ENCODE data around the gene FAM20A.
"Not testable (repeated sequence)": the region's sequence is repeated elsewhere in the genome, so short reads cannot be mapped to it uniquely, and the experiment has no call there.

FAM20A gene

DNA sequence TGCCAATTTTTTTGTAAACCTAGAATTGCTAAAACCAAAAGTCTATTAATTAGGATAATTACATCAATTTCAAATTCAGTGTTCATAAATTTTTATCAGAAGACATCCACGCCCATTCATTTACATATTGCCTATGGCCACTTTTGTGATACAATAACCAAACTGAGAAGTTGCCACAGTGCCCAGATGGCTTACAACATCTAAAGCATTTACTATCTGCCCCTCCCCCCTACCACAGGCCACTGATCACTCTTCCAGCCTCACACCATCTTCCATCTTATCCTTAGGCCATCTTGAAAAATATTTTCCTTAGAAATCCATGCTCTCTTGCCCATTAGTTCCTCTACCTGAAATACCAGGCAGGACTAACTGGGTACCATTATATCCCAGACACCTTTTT lies 95.2 kb downstream of the FAM20A start:
- no peaks in the 10 kb centered on the region for H3K9me3 ChIP-seq (ENCODE audit: control insufficient read depth in 5 of 5, low read length in 5 of 5)
- peaks cover 3 to 21% (median 17%) of the 10 kb centered on the region in 5 donors for H3K4me1 ChIP-seq (ENCODE audit: control insufficient read depth in 5 of 5, insufficient read depth in 5 of 5, low read length in 5 of 5)
- H3K9ac ChIP-seq (ENCODE audit: low read length in 5 of 5): no peak overlapping the region
- no peaks in the 10 kb centered on the region for H3K36me3 ChIP-seq (ENCODE audit: control insufficient read depth in 5 of 5, insufficient read depth in 5 of 5, low read length in 5 of 5)
- no peak overlapping the region for H3K27ac ChIP-seq (ENCODE audit: low read depth, low read length)
- H3K4me3 ChIP-seq (ENCODE audit: low read depth in 1 of 5, low read length in 5 of 5): no peak overlapping the region
- no peaks in the 10 kb centered on the region for H3K27me3 ChIP-seq (ENCODE audit: control insufficient read depth in 5 of 5, insufficient read depth in 4 of 5, low read length in 5 of 5)

DNA sequence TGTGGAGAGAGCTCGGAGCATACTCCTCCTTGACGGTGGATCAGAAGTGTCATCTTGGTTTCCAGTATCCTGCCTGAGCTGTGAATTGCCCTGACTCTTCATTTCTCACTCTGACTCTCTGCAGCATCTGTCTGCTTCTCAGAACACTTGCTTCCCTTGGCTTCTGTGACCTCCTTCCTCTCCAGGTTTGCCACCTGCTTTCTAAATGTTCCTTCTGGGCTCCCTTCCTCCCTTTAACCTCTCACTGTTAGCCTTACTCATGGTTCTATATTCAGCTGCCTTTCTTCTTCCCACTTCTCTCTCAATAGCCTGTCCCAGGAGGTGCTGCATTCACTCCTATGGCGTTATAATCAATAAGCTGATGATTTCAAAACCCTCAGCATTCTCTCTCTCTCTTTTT lies 100.1 kb downstream of the FAM20A start:
- H3K27me3 ChIP-seq (ENCODE audit: control insufficient read depth in 5 of 5, insufficient read depth in 4 of 5, low read length in 5 of 5): no peaks in the 10 kb centered on the region
- no peak overlapping the region for H3K9ac ChIP-seq (ENCODE audit: low read length in 5 of 5)
- H3K27ac ChIP-seq (ENCODE audit: low read depth, low read length): no peak overlapping the region
- no peaks in the 10 kb centered on the region for H3K9me3 ChIP-seq (ENCODE audit: control insufficient read depth in 5 of 5, low read length in 5 of 5)
- H3K4me3 ChIP-seq (ENCODE audit: low read depth in 1 of 5, low read length in 5 of 5): no peak overlapping the region
- H3K4me1 ChIP-seq (ENCODE audit: control insufficient read depth in 5 of 5, insufficient read depth in 5 of 5, low read length in 5 of 5): peaks cover 3 to 19% (median 14%) of the 10 kb centered on the region in 5 donors
- H3K36me3 ChIP-seq (ENCODE audit: control insufficient read depth in 5 of 5, insufficient read depth in 5 of 5, low read length in 5 of 5): no peaks in the 10 kb centered on the region

DNA sequence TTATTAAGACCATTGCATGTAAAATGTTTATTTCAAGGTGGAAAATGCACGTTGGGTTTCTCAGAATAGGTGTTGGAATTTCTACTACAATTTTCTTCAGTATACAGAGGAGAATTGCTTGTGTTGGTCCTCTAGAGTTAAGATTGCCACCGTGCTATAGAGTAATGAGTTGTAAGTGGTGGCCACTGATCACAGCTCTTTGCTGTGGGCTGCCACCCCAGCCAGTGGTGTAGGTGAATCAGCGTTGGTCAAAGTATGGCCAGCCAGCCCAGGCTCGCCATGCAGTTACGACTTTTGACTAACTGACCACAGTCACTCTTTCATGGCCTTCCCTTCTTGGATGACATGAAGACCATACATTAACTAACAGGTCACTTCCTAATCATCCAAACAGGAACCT lies 101.6 kb downstream of the FAM20A start:
- Histone ChIP-seq H3K27ac (ENCODE audit: low read depth, low read length) (no peak overlapping the region), H3K4me3 (ENCODE audit: low read depth in 1 of 5, low read length in 5 of 5) (no peak overlapping the region), H3K36me3 (ENCODE audit: control insufficient read depth in 5 of 5, insufficient read depth in 5 of 5, low read length in 5 of 5) (no peaks in the 10 kb centered on the region), H3K4me1 (ENCODE audit: control insufficient read depth in 5 of 5, insufficient read depth in 5 of 5, low read length in 5 of 5) (peaks cover 3 to 19% (median 14%) of the 10 kb centered on the region in 5 donors), H3K9ac (ENCODE audit: low read length in 5 of 5) (no peak overlapping the region), H3K9me3 (ENCODE audit: control insufficient read depth in 5 of 5, low read length in 5 of 5) (no peaks in the 10 kb centered on the region), H3K27me3 (ENCODE audit: control insufficient read depth in 5 of 5, insufficient read depth in 4 of 5, low read length in 5 of 5) (no peaks in the 10 kb centered on the region)

DNA sequence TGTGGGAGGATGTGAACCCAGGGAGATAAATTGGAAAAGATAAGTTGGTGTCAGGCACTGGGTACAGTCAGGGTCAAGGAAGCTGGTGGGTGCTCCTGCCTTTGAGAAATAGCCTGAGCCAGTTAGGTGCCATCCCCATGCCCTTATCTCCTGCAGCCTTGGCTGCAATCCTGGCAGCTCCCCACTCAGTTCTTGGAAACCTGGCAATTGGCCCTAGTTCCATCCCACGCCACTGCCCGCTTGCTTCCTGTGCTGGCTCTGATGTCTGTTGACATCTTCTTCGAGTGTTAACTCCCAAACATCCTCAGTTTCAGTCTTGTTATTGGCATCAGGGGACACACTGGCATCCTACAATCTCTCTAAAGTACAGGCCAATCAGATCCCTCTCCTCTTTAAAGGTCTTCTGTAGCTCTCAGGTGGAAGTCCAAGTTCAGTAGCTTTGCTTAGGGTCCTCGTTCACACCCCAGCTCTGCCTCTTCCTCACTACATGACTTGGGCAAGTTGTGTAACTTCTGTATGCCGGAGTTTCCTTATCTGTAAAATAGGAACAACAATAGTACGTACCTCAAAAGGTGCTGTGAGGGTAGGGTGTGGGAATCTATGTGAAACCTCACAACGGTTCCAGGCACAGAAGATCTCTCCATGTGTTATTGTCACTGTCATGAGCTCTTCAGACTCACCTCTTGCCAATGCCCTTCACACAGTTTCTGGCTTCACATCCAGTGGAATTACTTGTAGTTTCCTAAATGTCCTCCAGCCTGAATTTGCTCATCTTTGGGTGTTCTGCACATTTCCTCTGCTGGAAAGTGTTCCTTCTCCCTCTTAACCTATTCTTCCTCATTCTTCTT lies 102.5 kb downstream of the FAM20A start:
- Histone ChIP-seq H3K4me3 (ENCODE audit: low read depth in 1 of 5, low read length in 5 of 5) (peak overlapping the region in 1 of 5 donors; percentile 19), H3K27ac (ENCODE audit: low read depth, low read length) (no peak overlapping the region), H3K4me1 (ENCODE audit: control insufficient read depth in 5 of 5, insufficient read depth in 5 of 5, low read length in 5 of 5) (peaks cover 4 to 19% (median 16%) of the 10 kb centered on the region in 5 donors), H3K36me3 (ENCODE audit: control insufficient read depth in 5 of 5, insufficient read depth in 5 of 5, low read length in 5 of 5) (no peaks in the 10 kb centered on the region), H3K9ac (ENCODE audit: low read length in 5 of 5) (peak overlapping the region in 1 of 5 donors; percentile 40), H3K27me3 (ENCODE audit: control insufficient read depth in 5 of 5, insufficient read depth in 4 of 5, low read length in 5 of 5) (no peaks in the 10 kb centered on the region), H3K9me3 (ENCODE audit: control insufficient read depth in 5 of 5, low read length in 5 of 5) (no peaks in the 10 kb centered on the region)

DNA sequence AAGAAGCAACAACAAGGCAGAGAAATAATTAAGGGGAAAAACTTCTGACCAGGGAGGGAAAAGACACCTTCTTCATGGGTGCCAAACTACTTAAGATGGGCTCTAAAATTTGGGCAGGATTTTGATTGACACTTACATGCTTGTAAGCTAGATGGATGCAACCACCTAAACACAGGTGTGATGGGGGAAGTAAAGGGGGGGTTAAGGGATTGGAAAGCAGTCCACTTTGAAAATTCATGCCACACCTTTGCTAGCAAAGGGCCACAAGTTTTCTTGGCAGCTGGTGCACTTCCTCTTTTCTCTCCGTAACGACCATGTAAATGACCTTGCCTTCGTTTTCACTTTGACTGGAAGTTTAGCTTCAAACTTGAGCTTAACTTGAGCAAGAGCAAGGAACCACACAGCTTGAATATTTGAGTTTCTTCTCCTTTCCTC lies 103.3 kb downstream of the FAM20A start:
- H3K27me3 ChIP-seq (ENCODE audit: control insufficient read depth in 5 of 5, insufficient read depth in 4 of 5, low read length in 5 of 5): no peaks in the 10 kb centered on the region
- H3K9ac ChIP-seq (ENCODE audit: low read length in 5 of 5): no peak overlapping the region
- H3K4me3 ChIP-seq (ENCODE audit: low read depth in 1 of 5, low read length in 5 of 5): no peak overlapping the region
- peaks cover 4 to 25% (median 20%) of the 10 kb centered on the region in 5 donors for H3K4me1 ChIP-seq (ENCODE audit: control insufficient read depth in 5 of 5, insufficient read depth in 5 of 5, low read length in 5 of 5)
- H3K27ac ChIP-seq (ENCODE audit: low read depth, low read length): peak overlapping the region; percentile 23
- H3K36me3 ChIP-seq (ENCODE audit: control insufficient read depth in 5 of 5, insufficient read depth in 5 of 5, low read length in 5 of 5): no peaks in the 10 kb centered on the region
- no peaks in the 10 kb centered on the region for H3K9me3 ChIP-seq (ENCODE audit: control insufficient read depth in 5 of 5, low read length in 5 of 5)

DNA sequence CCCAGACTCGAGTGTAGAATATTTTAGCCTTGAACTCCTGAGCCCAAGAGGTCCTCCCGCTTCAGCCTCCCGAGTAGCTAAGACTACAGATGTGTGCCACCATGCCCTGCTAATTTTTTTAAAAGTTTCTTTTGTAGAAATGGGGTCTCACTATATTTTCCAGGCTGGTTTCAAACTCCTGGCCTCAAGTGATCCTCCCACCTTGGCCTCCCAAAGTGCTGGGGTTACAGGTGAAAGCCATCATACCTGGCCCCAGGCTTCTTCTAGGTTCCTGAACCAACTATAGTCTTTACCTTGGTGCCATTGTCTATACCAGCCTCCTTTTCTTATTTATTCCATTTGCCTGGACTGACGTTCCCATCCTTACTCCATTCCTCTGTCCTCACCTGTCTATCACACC lies 106.1 kb downstream of the FAM20A start:
- Histone ChIP-seq H3K27me3 (ENCODE audit: control insufficient read depth in 5 of 5, insufficient read depth in 4 of 5, low read length in 5 of 5) (no peaks in the 10 kb centered on the region), H3K9me3 (ENCODE audit: control insufficient read depth in 5 of 5, low read length in 5 of 5) (no peaks in the 10 kb centered on the region), H3K36me3 (ENCODE audit: control insufficient read depth in 5 of 5, insufficient read depth in 5 of 5, low read length in 5 of 5) (no peaks in the 10 kb centered on the region), H3K27ac (ENCODE audit: low read depth, low read length) (no peak overlapping the region), H3K4me3 (ENCODE audit: low read depth in 1 of 5, low read length in 5 of 5) (no peak overlapping the region), H3K4me1 (ENCODE audit: control insufficient read depth in 5 of 5, insufficient read depth in 5 of 5, low read length in 5 of 5) (peaks cover 9 to 52% (median 44%) of the 10 kb centered on the region in 5 donors), H3K9ac (ENCODE audit: low read length in 5 of 5) (no peak overlapping the region)

DNA sequence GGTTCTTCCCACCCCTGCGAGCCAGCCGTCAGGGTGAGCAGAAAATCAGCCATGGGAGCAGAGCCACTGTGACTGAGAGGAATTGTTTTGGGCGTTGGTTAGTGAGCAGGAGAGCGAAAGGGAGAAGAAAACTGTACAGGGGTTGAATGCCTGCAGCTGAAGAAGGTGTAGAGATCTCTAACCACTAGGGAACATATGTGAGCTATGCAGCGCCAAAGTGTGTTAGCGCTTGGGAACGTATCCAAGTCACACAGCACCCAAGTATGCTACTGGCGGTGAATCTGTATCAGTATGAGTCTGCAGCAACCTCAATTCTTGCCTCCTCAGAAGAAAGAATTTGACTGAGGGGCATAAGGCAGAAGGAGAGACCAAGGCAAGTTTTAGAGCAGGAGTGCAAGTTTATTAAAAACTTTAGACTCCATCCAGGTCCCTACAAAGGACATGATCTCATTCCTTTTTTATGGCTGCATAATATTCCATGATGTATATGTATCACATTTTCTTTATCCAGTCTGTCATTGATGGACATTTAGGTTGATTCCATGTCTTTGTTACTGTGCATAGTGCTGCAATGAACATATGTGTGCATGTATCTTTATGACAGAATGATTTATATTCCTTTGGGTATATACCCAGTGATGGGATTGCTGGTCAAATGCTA lies 108.6 kb downstream of the FAM20A start:
- Histone ChIP-seq H3K9ac (ENCODE audit: low read length in 5 of 5) (peak overlapping the region in 1 of 5 donors; percentile 63), H3K4me3 (ENCODE audit: low read depth in 1 of 5, low read length in 5 of 5) (peak overlapping the region in 1 of 5 donors; percentile 17), H3K4me1 (ENCODE audit: control insufficient read depth in 5 of 5, insufficient read depth in 5 of 5, low read length in 5 of 5) (peaks cover 4 to 42% (median 35%) of the 10 kb centered on the region in 5 donors)
- not testable (repeated sequence) for H3K9me3 ChIP-seq (ENCODE audit: control insufficient read depth in 5 of 5, low read length in 5 of 5); H3K27me3 ChIP-seq (ENCODE audit: control insufficient read depth in 5 of 5, insufficient read depth in 4 of 5, low read length in 5 of 5); H3K36me3 ChIP-seq (ENCODE audit: control insufficient read depth in 5 of 5, insufficient read depth in 5 of 5, low read length in 5 of 5); H3K27ac ChIP-seq (ENCODE audit: low read depth, low read length)

DNA sequence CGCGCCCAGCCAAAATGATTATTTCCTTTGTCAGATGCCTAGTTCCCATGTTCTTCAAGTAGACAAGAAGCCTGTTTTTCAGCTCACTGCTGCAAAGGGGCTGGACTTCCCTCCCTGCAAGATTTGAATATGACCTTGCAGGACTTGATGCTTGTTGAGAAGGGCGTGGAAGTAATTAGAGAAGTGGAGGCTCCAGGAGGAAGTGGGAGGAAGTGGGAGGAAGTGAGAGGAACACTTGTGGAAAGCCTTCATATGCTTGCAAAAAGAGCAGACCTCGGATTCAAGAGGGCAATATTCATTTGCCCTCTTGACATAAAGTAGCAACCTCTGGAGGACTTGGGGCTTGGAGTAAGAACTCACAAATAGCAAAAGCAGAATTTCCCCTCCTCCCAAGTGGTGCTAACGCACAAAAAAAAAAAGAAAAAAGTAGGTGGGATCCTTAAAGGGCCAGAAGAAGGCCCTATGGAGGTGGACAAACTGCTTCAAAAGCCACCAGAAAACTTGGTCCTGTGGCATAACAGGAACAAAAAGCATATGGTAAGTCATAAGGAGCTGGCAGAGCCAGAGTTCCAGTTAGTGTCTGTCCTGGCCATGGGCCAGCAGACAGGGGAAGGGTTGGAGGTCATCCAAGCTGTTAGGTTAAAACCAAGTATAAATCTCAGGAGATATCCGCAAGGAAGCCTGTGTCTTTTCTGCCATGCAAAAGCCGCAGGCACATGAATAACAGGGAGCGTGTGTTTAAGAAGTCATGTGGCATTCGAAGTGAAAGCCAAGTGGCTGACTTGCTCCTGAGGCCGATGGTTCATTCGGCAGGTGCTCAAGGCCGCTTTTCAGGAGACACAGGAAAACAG lies 109.6 kb downstream of the FAM20A start:
- Histone ChIP-seq H3K9me3 (ENCODE audit: control insufficient read depth in 5 of 5, low read length in 5 of 5) (no peaks in the 10 kb centered on the region), H3K4me3 (ENCODE audit: low read depth in 1 of 5, low read length in 5 of 5) (peak overlapping the region in 1 of 5 donors; percentile 17), H3K27me3 (ENCODE audit: control insufficient read depth in 5 of 5, insufficient read depth in 4 of 5, low read length in 5 of 5) (no peaks in the 10 kb centered on the region), H3K9ac (ENCODE audit: low read length in 5 of 5) (peak overlapping the region in 1 of 5 donors; percentile 63), H3K36me3 (ENCODE audit: control insufficient read depth in 5 of 5, insufficient read depth in 5 of 5, low read length in 5 of 5) (no peaks in the 10 kb centered on the region), H3K4me1 (ENCODE audit: control insufficient read depth in 5 of 5, insufficient read depth in 5 of 5, low read length in 5 of 5) (peaks cover 4 to 42% (median 35%) of the 10 kb centered on the region in 5 donors), H3K27ac (ENCODE audit: low read depth, low read length) (peak overlapping the region; percentile 41)

DNA sequence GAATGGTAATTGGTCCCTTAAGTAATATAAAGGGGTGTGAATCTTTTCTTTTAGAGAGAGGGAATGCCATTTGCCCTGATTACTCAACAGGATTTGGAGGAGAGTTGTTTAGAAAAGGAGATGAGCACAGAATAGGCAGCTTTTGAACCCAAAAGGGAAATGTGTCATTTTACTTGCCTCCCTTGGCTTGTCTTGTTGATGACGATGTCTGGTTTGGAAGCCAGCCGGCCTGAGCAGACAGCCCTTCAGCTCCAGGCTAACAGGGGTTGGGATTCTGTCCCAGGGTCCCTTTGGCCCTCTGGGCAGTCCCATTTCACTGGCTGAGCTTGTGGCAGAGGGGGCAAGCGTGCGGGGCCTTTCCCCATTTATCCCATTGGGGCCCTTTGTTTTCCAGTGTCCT lies 111.2 kb downstream of the FAM20A start:
- H3K27me3 ChIP-seq (ENCODE audit: control insufficient read depth in 5 of 5, insufficient read depth in 4 of 5, low read length in 5 of 5): no peaks in the 10 kb centered on the region
- no peaks in the 10 kb centered on the region for H3K36me3 ChIP-seq (ENCODE audit: control insufficient read depth in 5 of 5, insufficient read depth in 5 of 5, low read length in 5 of 5)
- H3K9ac ChIP-seq (ENCODE audit: low read length in 5 of 5): no peak overlapping the region
- peak overlapping the region; percentile 25 for H3K27ac ChIP-seq (ENCODE audit: low read depth, low read length)
- H3K9me3 ChIP-seq (ENCODE audit: control insufficient read depth in 5 of 5, low read length in 5 of 5): no peaks in the 10 kb centered on the region
- peaks cover 4 to 48% (median 39%) of the 10 kb centered on the region in 5 donors for H3K4me1 ChIP-seq (ENCODE audit: control insufficient read depth in 5 of 5, insufficient read depth in 5 of 5, low read length in 5 of 5)
- H3K4me3 ChIP-seq (ENCODE audit: low read depth in 1 of 5, low read length in 5 of 5): no peak overlapping the region

Data from subcutaneous abdominal adipose tissue (tissue), 5 donors.